ENCODE data around the gene KCND1.

The KCND1 gene

GRCh38 chrX:49002091-49002935, 30.7 kb upstream of the KCND1 start, which contains the start of gene GRIPAP1:
TSS of gene GRIPAP1 (minus strand) at chrX:49002264. CDS start at chrX:49002229, 35 bp downstream.
- ChIA-PET CTCF (interaction anchor here (0.6 to 1.4 kb wide), 2 partner anchors 30 to 75 kb away, joined by 3 read pairs; partner anchors contain the start of gene KCND1), POLR2A (interaction anchor here (0.6 to 2.0 kb wide), 6 partner anchors 11 to 165 kb away, joined by 3 to 19 read pairs (median 4); partner anchors contain the start of gene TFE3)
- peak; percentile 85 for DNase-seq (ENCODE audit: extremely low spot score)
- TF ChIP-seq HDGF (IDR thresholded peaks at IDR 0.05; ENCODE audit: borderline replicate concordance): no peak
- TF ChIP-seq FOXM1 (IDR thresholded peaks at IDR 0.05; ENCODE audit: borderline replicate concordance): peak; percentile 83; the same call in 1 of the 2 replicates
- TF ChIP-seq ZNF384 (IDR thresholded peaks at IDR 0.05): peak; percentile 39; the same call in 1 of the 2 replicates
- peak; percentile 23; the same call in 1 of the 2 replicates for TF ChIP-seq PKNOX1 (IDR thresholded peaks at IDR 0.05)
- peak; percentile 83 for TF ChIP-seq BHLHE40 (IDR thresholded peaks at IDR 0.05; ENCODE audit: borderline replicate concordance)

GRCh38 chrX:49001521-49002090, 30.0 kb upstream of the KCND1 start:
- TF ChIP-seq L3MBTL2 (conservative IDR thresholded peaks at IDR 0.05) (no peak), PKNOX1 (IDR thresholded peaks at IDR 0.05) (no peak), FOXK2 (IDR thresholded peaks at IDR 0.05) (no peak), SP1 (IDR thresholded peaks at IDR 0.05) (no peak), HDGF (IDR thresholded peaks at IDR 0.05; ENCODE audit: borderline replicate concordance) (no peak), FOXA1 (IDR thresholded peaks at IDR 0.05) (no peak), TARDBP (IDR thresholded peaks at IDR 0.05) (no peak), SUZ12 (IDR thresholded peaks at IDR 0.05) (no peak), ELF4 (IDR thresholded peaks at IDR 0.05) (no peak), FOXM1 (IDR thresholded peaks at IDR 0.05; ENCODE audit: borderline replicate concordance) (no peak), ARNT (IDR thresholded peaks at IDR 0.05) (no peak), BHLHE40 (IDR thresholded peaks at IDR 0.05; ENCODE audit: borderline replicate concordance) (no peak; the same call in 1 of the 2 replicates), CTBP1 (IDR thresholded peaks at IDR 0.05; ENCODE audit: borderline replicate concordance) (no peak)
- DNase-seq (ENCODE audit: extremely low spot score): peak; percentile 26
- ChIA-PET POLR2A (interaction anchor here (0.7 to 2.0 kb wide), 4 partner anchors 10 to 43 kb away, joined by 4 to 19 read pairs (median 9); partner anchors contain the start of gene TFE3), CTCF (no interaction called here)

- CTCF ChIA-PET: no interaction called here
Measured at GRCh38 chrX:49000636-49001035, 29.0 kb upstream of the KCND1 start.

GRCh38 chrX:48999030-48999429, 27.4 kb upstream of the KCND1 start:
- ChIA-PET POLR2A (no interaction called here), CTCF (no interaction called here)
- no peak for TF ChIP-seq ARNT (IDR thresholded peaks at IDR 0.05)
- no peak for TF ChIP-seq BHLHE40 (IDR thresholded peaks at IDR 0.05; ENCODE audit: borderline replicate concordance)
- no peak for TF ChIP-seq TARDBP (IDR thresholded peaks at IDR 0.05)
- TF ChIP-seq ELF4 (IDR thresholded peaks at IDR 0.05): no peak
- no peak for TF ChIP-seq PKNOX1 (IDR thresholded peaks at IDR 0.05)
- no peak for TF ChIP-seq SUZ12 (IDR thresholded peaks at IDR 0.05)
- TF ChIP-seq FOXK2 (IDR thresholded peaks at IDR 0.05): no peak
- TF ChIP-seq CTBP1 (IDR thresholded peaks at IDR 0.05; ENCODE audit: borderline replicate concordance): no peak
- no peak for TF ChIP-seq L3MBTL2 (conservative IDR thresholded peaks at IDR 0.05)
- no peak for TF ChIP-seq NFRKB (IDR thresholded peaks at IDR 0.05)
- TF ChIP-seq FOXM1 (IDR thresholded peaks at IDR 0.05; ENCODE audit: borderline replicate concordance): no peak
- DNase-seq (ENCODE audit: extremely low spot score): no peak

More at GRCh38 chrX:49000636-49001035, 29.0 kb upstream of the KCND1 start:
- TF ChIP-seq HDGF (IDR thresholded peaks at IDR 0.05; ENCODE audit: borderline replicate concordance) (no peak), NFRKB (IDR thresholded peaks at IDR 0.05) (no peak), SUZ12 (IDR thresholded peaks at IDR 0.05) (no peak), BHLHE40 (IDR thresholded peaks at IDR 0.05; ENCODE audit: borderline replicate concordance) (no peak), L3MBTL2 (conservative IDR thresholded peaks at IDR 0.05) (no peak), SP1 (IDR thresholded peaks at IDR 0.05) (no peak), FOXK2 (IDR thresholded peaks at IDR 0.05) (no peak)
- POLR2A ChIA-PET: no interaction called here
- no peak for DNase-seq (ENCODE audit: extremely low spot score)

- DNase-seq (ENCODE audit: extremely low spot score): no peak
- no peak for TF ChIP-seq ELF4 (IDR thresholded peaks at IDR 0.05)
- no peak for TF ChIP-seq FOXA1 (IDR thresholded peaks at IDR 0.05)
- no peak for TF ChIP-seq FOXK2 (IDR thresholded peaks at IDR 0.05)
- no peak for TF ChIP-seq HDGF (IDR thresholded peaks at IDR 0.05; ENCODE audit: borderline replicate concordance)
- TF ChIP-seq PKNOX1 (IDR thresholded peaks at IDR 0.05): no peak
- TF ChIP-seq FOXM1 (IDR thresholded peaks at IDR 0.05; ENCODE audit: borderline replicate concordance): no peak
- TF ChIP-seq SUZ12 (IDR thresholded peaks at IDR 0.05): no peak
- no peak for TF ChIP-seq L3MBTL2 (conservative IDR thresholded peaks at IDR 0.05)
- no peak for TF ChIP-seq BHLHE40 (IDR thresholded peaks at IDR 0.05; ENCODE audit: borderline replicate concordance)
- TF ChIP-seq TARDBP (IDR thresholded peaks at IDR 0.05): no peak
- TF ChIP-seq ZNF384 (IDR thresholded peaks at IDR 0.05): no peak
- no peak for TF ChIP-seq NFRKB (IDR thresholded peaks at IDR 0.05)
- no peak for TF ChIP-seq CTBP1 (IDR thresholded peaks at IDR 0.05; ENCODE audit: borderline replicate concordance)
- TF ChIP-seq ARNT (IDR thresholded peaks at IDR 0.05): no peak
- no peak for TF ChIP-seq LEF1 (IDR thresholded peaks at IDR 0.05; ENCODE audit: borderline replicate concordance)
- TF ChIP-seq SP1 (IDR thresholded peaks at IDR 0.05): no peak
- POLR2A ChIA-PET: no interaction called here
- CTCF ChIA-PET: no interaction called here
Measured at GRCh38 chrX:48998391-48998790, 26.7 kb upstream of the KCND1 start.
